H1 (cell line): ENCODE measurements around the gene TSPOAP1.

Source experiments
- CTCF ChIP-seq, 3 experiments: IDR thresholded peaks; 1 replicate in 2 of 3; 2 replicates in 1 of 3; pipeline versions ENCODE4 v1.5.1 to v1.6.1; 2011; ENCODE audit warnings: low read length in 3 of 3, mild to moderate bottlenecking in 3 of 3, inconsistent platforms in 2 of 3, low read depth in 1 of 3, moderate library complexity in 1 of 3; ENCODE audit not compliant: insufficient read depth in 1 of 3; ENCODE audit errors: control extremely low read depth in 1 of 3
- MAX ChIP-seq: IDR thresholded peaks from 2 replicates; pipeline ENCODE4 v1.6.1; 2012; ENCODE audit warnings: inconsistent platforms
- NRF1 ChIP-seq: IDR thresholded peaks from 2 replicates; pipeline ENCODE4 v1.6.1; 2011; ENCODE audit warnings: mild to moderate bottlenecking, low read depth, low read length, improper control_type of control experiment
- POLR2A ChIP-seq, 2 experiments: IDR thresholded peaks; 1 replicate in 1 of 2; 2 replicates in 1 of 2; pipeline ENCODE4 v1.6.1; 2011; ENCODE audit warnings: low read depth in 2 of 2, low read length in 2 of 2, mild to moderate bottlenecking in 2 of 2; ENCODE audit errors: control extremely low read depth in 1 of 2
- TBP ChIP-seq: IDR thresholded peaks from 2 replicates; pipeline ENCODE4 v1.6.1; 2011; ENCODE audit warnings: low read depth, low read length, improper control_type of control experiment

GRCh38 chr17:58325289-58325726, 3.3 kb downstream of the TSPOAP1 start:
- TF ChIP-seq MAX (no peak), NRF1 (no peak), TBP (no peak), CTCF (IDR thresholded peaks at IDR 0.05; ENCODE audit: control extremely low read depth in 1 of 3, insufficient read depth in 1 of 3, low read depth in 1 of 3, low read length in 3 of 3) (no peak), POLR2A (IDR thresholded peaks at IDR 0.05; ENCODE audit: control extremely low read depth in 1 of 2, low read depth in 2 of 2, low read length in 2 of 2) (no peak)
